Measurements from ENCODE around the gene PDZD8. TPM values are rescaled to one million over a fixed set of nuclear protein-coding genes. Genes with fewer than 3 reads are reported as not detected.
"Not testable (repeated sequence)": the region's sequence is repeated elsewhere in the genome, so short reads cannot be mapped to it uniquely, and the experiment has no call there.

Gene PDZD8
- total and polyA plus RNA-seq, 2 donors (not counting 1 experiment from before 2014, with no cell fraction given) = 15.4 to 34.6 TPM

DNA sequence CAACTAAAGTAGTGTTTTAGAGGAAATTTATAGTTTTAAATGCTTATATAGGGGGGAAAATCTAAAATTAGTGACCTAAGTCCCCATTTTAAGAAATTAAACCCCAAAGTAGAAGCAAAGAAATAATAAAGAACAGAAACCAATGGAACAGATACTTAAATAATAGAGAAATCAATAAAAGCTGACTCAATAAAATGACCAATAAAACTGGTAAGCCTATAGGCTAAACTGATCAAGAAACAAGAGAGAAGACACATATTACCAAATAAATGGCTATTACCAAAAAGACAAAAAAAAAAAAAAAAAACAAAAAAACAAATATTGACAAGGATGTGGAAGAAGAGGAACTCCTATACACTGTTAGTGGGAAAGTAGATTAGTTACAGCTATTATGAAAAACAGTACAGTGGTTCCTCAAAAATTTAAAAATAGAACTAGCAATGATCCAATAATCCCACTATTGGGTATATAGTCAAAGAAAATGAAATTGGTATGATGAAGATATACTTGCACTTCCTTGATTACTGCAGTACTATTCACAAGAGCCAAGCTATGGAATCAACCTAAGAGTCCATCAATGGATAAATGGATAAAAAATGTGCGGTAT, 81.1 kb downstream of the PDZD8 start:
- DNase-seq (ENCODE audit: low read depth in 2 of 2) = no peak
- no peaks in the 10 kb centered on the region for H3K9me3 ChIP-seq (ENCODE audit: control insufficient read depth, insufficient read depth, low read depth, low read length)
- no peak overlapping the region for H3K9ac ChIP-seq (ENCODE audit: insufficient read depth, low read length)
- no peak overlapping the region for H3K27ac ChIP-seq (ENCODE audit: insufficient read depth, low read length)
- no peaks in the 10 kb centered on the region for H3K36me3 ChIP-seq (ENCODE audit: control insufficient read depth, insufficient read depth, low read length)
- H3K27me3 ChIP-seq (ENCODE audit: control insufficient read depth, insufficient read depth, low read length) = no peaks in the 10 kb centered on the region
- H3K4me1 ChIP-seq (ENCODE audit: control insufficient read depth, extremely low read depth, insufficient read depth, low read length) = no peaks in the 10 kb centered on the region
- H3K4me2 ChIP-seq (ENCODE audit: extremely low read depth, insufficient read depth, low read length) = no peak overlapping the region
- no peak for TF ChIP-seq EZH2 (IDR thresholded peaks at IDR 0.05; ENCODE audit: low read length, missing control alignments)
- TF ChIP-seq, protein P1, sequence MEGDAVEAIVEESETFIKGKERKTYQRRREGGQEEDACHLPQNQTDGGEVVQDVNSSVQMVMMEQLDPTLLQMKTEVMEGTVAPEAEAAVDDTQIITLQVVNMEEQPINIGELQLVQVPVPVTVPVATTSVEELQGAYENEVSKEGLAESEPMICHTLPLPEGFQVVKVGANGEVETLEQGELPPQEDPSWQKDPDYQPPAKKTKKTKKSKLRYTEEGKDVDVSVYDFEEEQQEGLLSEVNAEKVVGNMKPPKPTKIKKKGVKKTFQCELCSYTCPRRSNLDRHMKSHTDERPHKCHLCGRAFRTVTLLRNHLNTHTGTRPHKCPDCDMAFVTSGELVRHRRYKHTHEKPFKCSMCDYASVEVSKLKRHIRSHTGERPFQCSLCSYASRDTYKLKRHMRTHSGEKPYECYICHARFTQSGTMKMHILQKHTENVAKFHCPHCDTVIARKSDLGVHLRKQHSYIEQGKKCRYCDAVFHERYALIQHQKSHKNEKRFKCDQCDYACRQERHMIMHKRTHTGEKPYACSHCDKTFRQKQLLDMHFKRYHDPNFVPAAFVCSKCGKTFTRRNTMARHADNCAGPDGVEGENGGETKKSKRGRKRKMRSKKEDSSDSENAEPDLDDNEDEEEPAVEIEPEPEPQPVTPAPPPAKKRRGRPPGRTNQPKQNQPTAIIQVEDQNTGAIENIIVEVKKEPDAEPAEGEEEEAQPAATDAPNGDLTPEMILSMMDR (conservative IDR thresholded peaks at IDR 0.05 in 1 of 2, IDR thresholded peaks at IDR 0.05 in 1 of 2; ENCODE audit: low read depth in 1 of 2, low read length in 2 of 2) = no peak
- no peak overlapping the region for H2AFZ ChIP-seq (ENCODE audit: low read length)
- H3K79me2 ChIP-seq (ENCODE audit: control insufficient read depth, insufficient read depth, low read length) = no peaks in the 10 kb centered on the region
- no peak overlapping the region for H3K4me3 ChIP-seq (replicated peaks in 1 of 4; ENCODE audit: control extremely low read depth in 1 of 4, insufficient read depth in 1 of 4, low read depth in 3 of 4, low read length in 4 of 4)
- H4K20me1 ChIP-seq (ENCODE audit: control insufficient read depth, extremely low read depth, insufficient read depth, low read length) = peaks cover 2% of the 10 kb centered on the region

DNA sequence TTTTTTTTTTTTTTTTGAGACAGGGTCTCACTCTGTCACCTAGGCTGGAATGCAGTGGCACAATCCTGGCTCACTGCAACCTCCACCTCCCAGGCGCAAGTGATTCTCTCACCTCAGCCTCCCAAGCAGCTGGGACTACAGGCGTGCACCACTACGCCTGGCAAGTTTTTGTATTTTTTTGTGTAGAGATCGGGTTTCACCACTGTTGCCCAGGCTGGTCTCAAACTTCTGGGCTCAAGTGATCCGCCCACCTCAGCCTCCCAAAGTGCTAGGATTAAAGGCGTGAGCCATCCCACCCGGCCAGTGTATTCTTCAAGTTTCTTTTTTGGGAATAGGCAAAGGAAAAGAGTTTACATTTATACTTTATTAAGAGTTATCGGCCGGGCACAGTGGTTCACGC, 84.4 kb downstream of the PDZD8 start:
- not testable (repeated sequence) for H3K4me2 ChIP-seq (ENCODE audit: extremely low read depth, insufficient read depth, low read length); H3K27ac ChIP-seq (ENCODE audit: insufficient read depth, low read length); H3K9me3 ChIP-seq (ENCODE audit: control insufficient read depth, insufficient read depth, low read depth, low read length); H3K79me2 ChIP-seq (ENCODE audit: control insufficient read depth, insufficient read depth, low read length); H2AFZ ChIP-seq (ENCODE audit: low read length); H3K27me3 ChIP-seq (ENCODE audit: control insufficient read depth, insufficient read depth, low read length); H3K9ac ChIP-seq (ENCODE audit: insufficient read depth, low read length); H3K4me3 ChIP-seq (replicated peaks in 1 of 4; ENCODE audit: control extremely low read depth in 1 of 4, insufficient read depth in 1 of 4, low read depth in 3 of 4, low read length in 4 of 4); H3K36me3 ChIP-seq (ENCODE audit: control insufficient read depth, insufficient read depth, low read length); H4K20me1 ChIP-seq (ENCODE audit: control insufficient read depth, extremely low read depth, insufficient read depth, low read length); H3K4me1 ChIP-seq (ENCODE audit: control insufficient read depth, extremely low read depth, insufficient read depth, low read length); DNase-seq (ENCODE audit: low read depth in 2 of 2)

DNA sequence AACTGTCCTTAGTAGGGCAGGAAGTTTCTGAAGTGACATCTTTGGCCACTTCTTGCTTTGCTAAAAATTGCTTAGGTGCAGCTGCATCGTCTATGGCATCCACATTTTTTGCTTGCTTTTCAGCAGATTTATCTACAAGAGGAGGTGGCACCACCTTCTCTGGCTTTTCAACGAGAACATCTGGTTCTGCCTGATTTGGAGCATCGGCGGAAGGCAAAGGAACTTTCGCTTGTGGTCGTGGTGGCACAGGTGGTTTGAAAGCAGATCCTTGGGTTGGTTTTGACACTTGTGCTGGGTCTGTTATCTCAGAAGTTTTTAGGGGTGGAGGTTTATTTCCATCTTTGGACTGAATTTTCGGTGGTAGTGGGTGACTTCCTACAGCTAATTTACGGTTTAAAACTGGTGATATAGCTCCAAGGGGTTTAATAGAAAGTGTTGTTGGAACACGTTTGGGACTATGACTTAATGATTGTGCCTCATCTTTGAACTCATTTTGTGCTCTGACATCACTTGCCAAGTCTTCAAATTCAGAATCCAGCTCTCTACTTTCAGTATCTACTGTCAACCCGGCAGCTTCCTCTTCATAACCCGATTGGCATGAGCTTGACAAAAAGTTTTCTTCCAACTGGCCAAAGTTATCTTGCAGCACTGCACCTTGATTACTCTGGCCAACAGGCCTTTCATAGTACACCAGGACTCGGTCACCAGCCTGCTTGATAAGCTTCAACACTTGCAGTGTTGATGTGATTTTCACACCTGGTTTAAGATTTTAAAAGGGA, 90.3 kb downstream of the PDZD8 start:
- H3K27ac ChIP-seq (ENCODE audit: insufficient read depth, low read length) = no peak overlapping the region
- no peak overlapping the region for H3K9ac ChIP-seq (ENCODE audit: insufficient read depth, low read length)
- no peaks in the 10 kb centered on the region for H3K4me1 ChIP-seq (ENCODE audit: control insufficient read depth, extremely low read depth, insufficient read depth, low read length)
- no peaks in the 10 kb centered on the region for H3K27me3 ChIP-seq (ENCODE audit: control insufficient read depth, insufficient read depth, low read length)
- no peaks in the 10 kb centered on the region for H4K20me1 ChIP-seq (ENCODE audit: control insufficient read depth, extremely low read depth, insufficient read depth, low read length)
- DNase-seq (ENCODE audit: low read depth in 2 of 2) = no peak
- H3K4me2 ChIP-seq (ENCODE audit: extremely low read depth, insufficient read depth, low read length) = no peak overlapping the region
- H3K79me2 ChIP-seq (ENCODE audit: control insufficient read depth, insufficient read depth, low read length) = no peaks in the 10 kb centered on the region
- no peak overlapping the region for H3K4me3 ChIP-seq (replicated peaks in 1 of 4; ENCODE audit: control extremely low read depth in 1 of 4, insufficient read depth in 1 of 4, low read depth in 3 of 4, low read length in 4 of 4)
- no peaks in the 10 kb centered on the region for H3K9me3 ChIP-seq (ENCODE audit: control insufficient read depth, insufficient read depth, low read depth, low read length)
- peaks cover 2% of the 10 kb centered on the region for H3K36me3 ChIP-seq (ENCODE audit: control insufficient read depth, insufficient read depth, low read length)
- no peak overlapping the region for H2AFZ ChIP-seq (ENCODE audit: low read length)
- no peak for TF ChIP-seq EZH2 (IDR thresholded peaks at IDR 0.05; ENCODE audit: low read length, missing control alignments)
- TF ChIP-seq, protein P1 (conservative IDR thresholded peaks at IDR 0.05 in 1 of 2, IDR thresholded peaks at IDR 0.05 in 1 of 2; ENCODE audit: low read depth in 1 of 2, low read length in 2 of 2) = no peak

All from fibroblast of lung (primary cell).